ENCODE data around the gene CDH26.

GRCh38 chr20:60024245-60024644 is 66.0 kb downstream of the CDH26 start:
- no peak for TF ChIP-seq CTCF (conservative IDR thresholded peaks at IDR 0.05)
- no peak for TF ChIP-seq ZFX (IDR thresholded peaks at IDR 0.05)

Data from C4-2B (cell line).